PC-3 (cell line): Measurements from ENCODE around the gene MEX3A.

ENCODE experiments used
- CTCF ChIP-seq: fragments of 300-600 bp; sonication (generic); conservative IDR thresholded peaks from 2 replicates; pipeline ENCODE4 v1.5.1; 2017; ENCODE audit warnings: antibody characterized with exemption, low read depth, mild to moderate bottlenecking, low read length
- EZH2 ChIP-seq: fragments of 300-600 bp; sonication (generic); IDR thresholded peaks from one replicate; pipeline ENCODE4 v1.6.1; 2017; ENCODE audit warnings: antibody characterized with exemption, mild to moderate bottlenecking, low read length; ENCODE audit not compliant: unreplicated experiment

GRCh38 chr1:156113282-156113950 lies 31.2 kb upstream of the MEX3A start:
- TF ChIP-seq EZH2, result no peak
- TF ChIP-seq CTCF, result no peak
